ENCODE results near the gene TPST1.
"Not testable (repeated sequence)": the region's sequence is repeated elsewhere in the genome, so short reads cannot be mapped to it uniquely, and the experiment has no call there.

TPST1 gene

DNA sequence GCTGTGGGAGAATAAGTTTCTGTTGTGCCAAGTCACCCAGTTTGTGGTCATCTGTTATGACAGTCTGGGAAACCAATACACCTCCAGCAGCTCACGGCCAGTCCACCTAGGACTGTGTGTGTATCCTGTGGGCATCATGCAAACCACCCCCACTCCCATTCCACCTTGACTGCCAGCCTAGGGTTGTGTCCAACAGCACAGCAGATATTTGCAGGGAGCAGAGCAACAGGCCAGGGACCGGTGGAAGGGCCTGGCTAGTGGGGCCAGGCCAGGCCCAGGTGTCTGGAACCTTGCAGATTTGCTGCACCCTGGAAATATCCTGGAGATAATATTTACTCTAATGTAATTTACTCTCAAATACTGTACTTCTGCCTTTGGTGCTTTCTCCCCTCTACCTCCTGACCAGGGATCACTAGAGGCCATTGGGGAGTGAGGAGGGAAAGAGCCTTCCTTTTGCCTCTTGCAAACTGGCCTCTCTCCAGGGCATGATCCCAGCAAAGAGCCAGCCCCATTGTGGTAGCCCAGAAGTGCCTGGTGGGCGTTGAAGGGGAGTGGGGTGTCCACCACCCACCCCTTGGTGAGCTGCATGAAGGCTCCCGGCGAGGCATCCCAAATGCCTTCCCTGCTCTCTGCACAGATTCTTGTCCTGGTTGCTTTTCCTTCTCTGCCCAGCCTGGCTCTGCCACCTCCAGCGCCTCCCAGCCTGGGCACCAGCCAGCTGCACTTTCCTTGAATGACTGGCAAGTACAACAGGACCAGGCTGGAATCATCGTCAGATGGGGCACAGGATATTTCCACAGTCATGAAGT, 15.2 kb upstream of the TPST1 start:
- no peak for DNase-seq

DNA sequence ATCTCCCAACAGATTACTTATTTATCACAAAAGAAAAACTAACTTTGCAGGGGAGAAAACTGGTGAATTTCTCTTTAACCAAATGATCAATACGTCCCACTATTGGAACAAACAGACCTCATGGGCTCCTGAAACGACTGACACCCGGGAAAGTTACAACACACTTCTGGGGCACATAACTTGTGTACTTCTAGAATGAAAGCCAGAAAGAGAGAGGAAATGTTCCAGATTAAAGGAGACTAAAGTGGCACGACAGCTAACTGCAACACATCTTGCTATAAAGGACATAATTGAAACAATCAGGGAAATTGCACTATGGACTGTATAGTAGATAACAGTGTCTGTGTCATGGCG, 14.7 kb upstream of the TPST1 start:
- no peak for DNase-seq

DNA sequence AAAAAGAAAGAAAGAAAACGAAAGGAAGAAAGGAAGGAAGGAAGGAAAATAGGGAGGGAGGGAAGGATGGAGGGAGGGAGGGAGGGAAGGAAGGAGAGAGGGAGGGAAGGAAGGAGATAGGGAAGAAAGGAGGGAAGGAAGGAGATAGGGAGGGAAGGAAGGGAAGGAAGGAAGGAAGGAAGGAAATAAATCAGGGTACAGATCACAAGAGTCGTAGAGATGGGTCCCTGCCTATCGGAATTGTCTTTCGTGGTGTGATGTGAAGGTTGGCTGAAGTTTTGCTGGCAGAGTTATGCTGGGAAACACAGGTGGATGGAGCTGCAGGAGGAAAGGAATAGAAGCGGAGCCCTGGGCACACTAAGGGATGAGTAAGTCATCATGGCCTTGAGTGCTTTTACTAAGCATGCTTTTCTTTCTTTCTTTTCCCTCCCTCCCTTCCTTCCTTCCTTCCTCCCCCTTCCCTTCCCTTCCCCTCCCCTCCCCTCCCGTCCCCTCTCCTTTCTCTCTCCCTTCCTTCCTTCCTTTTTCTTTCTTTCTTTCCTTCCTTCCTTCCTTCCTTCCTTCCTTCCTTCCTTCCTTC, 11.9 kb upstream of the TPST1 start:
- DNase-seq, result no peak

DNA sequence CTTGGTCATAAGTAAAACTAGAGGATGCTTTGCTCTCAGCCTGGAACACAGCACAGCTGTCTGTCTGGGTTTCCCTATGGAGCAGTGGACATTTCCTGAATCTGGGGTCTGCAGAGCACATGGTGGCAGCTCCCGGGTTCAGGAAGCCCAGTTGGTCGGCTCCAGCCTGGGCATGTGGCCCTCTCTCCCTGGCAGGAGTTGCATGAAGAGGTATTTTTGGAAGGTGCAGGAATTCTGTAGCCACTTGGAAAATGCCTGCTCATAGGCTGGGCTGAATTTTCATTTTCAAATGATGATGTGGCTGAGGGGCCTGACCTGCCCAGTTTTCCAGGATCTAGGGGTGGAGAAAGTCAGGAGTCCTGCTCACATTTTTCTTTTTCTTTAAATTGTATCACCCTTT, 6.7 kb upstream of the TPST1 start:
- no peak for DNase-seq

DNA sequence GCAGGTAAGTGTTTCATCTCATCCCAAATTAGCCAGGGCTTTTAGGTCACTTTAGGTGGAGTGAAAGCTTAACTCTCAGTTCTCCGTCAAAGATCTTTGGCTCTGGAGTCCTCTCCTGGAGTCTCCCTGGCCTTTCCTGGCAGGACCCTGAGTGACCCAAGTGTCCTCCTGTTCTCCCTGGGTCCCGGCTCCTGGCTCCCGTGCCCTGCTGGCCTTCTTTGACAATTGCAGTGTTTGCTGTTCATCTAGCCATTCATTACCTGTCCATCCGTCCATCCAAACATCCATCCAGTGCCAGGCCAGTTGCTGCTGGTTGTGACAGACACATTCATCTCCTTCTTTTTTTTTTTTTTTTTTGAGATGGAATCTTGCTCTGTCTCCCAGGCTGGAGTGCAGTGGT, 6.2 kb upstream of the TPST1 start:
- DNase-seq, result no peak

DNA sequence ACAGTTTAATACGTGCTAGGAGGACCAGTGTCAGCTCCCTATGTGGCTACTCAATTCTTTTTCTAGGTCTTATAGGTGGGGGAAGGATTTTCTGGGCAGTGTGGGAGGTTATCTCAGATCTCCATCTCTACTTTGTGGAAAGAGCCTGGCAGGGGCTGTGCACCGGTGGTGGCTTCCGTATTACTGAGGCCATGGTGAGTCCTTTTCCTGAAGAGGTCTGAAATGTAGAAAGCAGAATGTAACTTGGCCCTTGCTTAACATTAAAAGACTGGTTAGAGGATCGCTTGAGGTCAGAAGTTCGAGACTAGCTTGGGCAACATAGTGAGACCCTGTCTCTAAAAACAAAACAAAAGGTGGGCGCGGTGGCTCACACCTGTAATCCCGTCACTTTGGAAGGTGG, 2.7 kb upstream of the TPST1 start:
- DNase-seq, result no peak

DNA sequence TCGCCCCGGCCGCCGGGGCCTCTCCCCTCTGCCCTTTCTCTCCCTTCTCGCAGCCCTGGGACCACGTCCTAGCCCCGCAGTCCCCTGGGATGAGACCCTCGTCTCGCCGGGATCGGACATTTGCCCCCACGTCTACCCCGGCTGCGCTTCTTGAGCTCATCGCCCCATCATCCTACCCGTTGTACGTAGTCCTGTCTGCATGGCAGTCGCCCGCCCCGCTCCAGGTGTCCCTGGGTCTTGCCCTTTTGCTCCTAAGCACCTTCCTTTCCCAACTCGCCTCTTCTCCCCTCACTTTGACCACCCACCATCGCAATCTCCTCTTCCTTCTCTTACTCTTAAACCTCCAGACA, 582 bp downstream of the TPST1 start:
- DNase-seq, result no peak

DNA sequence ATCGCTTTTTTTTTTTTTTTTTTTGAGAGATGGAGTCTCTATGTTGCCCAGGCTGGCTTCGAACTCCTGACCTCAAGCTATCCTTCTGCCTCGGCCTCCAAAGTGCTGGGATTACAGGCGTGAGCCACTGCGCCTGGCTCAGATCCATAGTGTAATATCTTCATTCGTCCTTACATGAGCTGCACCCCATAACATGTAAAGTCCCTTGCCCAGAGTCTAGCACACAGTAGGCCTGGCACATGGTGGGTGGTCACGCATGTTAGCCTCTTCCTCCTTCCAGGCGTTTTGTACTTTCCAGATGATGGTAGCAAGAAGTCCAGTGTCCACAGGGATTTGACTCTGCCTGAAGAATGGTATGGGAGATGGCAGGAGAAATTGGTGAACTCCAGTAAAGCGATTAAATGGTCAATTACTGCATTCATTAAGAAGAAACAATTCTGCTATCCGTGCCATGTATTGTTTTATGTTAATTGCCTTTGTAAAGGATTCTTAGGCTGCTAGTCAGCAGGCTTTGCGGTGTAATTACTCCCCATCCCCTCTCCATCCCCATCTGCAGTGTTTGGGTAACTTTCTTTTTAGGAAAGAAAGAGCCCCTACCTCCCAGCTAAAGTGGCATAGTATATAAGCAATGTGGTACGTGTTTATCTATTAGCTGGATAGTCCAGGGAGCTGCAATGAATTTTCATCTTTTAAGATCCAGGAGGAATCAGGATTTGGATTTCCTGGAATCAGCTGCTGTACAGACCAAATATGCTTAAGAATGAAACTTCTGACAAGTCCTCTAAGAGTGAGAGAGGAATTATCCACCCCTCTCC, 1.2 kb downstream of the TPST1 start:
- DNase-seq, result no peak

DNA sequence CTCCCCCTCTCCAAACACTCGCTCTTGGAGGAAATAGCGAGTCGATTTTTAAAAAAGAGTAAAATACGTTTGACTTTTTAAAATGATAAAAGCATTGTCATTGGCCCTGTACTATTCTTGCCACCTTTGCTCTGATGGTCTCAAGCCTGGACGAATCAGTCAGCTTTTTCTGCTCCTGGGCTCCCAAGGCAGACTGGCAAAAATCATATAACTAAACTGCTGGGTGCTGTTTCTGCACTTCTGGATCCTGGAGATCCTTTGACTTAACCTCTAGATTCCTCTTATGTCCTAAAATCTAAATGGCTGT, 1.8 kb downstream of the TPST1 start:
- DNase-seq, result no peak

DNA sequence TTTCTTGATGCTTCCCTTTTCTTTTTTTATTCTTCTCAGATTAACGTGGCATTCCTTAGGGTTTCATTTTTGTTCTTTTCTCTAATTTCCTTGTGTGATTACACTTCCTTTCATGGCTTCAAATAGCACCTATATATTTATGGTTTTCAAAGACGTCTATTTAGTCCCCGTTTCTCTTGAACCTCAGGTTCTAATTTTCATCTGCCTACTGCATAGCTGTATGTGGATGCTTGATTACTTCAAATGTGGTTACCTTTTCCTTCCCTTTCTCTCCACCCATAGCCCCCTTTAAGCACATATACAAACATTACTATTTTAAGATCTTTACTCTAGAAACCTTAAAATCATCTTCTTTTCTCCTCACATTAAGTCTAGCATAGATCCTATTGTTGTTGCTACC, 2.4 kb downstream of the TPST1 start:
- no peak for DNase-seq

DNA sequence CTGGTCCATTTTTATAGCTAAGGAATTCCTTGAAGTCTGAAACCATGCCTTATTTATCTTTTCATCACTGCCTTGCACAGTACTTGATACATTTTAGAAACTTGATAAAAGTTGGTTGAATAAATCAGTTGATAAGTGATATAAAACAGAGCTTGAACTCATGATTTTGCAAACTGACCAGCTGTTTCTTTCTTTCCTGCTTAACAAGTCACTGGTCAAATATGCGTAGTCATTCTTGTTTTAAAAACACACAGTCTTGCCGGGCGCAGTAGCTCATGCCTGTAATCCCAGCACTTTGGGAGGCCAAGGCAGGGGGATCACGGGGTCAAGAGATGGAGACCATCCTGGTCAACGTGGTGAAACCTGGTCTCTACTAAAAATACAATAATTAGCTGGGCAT, 6.3 kb downstream of the TPST1 start:
- no peak for DNase-seq

DNA sequence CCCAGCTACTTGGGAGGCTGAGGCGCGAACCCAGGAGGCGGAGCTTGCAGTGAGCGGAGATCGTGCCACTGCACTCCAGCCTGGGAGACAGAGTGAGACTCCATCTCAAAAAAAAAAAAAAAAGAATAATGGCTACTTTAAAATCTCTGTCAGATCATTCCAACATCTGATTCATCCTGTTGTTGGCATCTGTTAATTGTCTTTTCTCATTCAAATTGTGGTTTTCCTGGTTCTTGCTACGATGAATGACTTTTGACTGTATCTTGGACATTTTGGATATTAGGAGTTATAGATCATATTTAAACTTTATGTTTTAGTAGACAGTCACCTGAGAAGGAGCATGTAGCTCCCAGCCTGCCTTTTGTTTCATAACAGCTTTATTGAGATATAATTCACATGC, 8.5 kb downstream of the TPST1 start:
- DNase-seq, result no peak

DNA sequence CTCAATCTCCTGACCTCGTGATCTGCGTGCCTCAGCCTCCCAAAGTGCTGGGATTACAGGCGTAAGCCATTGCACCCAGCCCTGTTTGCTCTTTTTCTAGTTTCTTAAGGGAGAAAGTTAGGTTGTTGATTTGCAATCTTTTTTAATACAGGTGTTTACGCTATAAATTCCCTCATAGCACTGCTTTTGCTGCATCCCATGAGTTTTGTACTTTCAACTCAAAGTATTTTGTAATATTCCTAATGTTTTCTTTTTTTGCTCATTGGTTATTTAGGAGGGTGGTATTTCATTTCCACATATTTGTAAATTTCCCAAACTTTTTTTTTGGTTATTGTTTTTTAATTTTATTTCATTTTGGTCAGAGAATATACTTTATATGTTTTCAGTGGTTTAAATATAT, 11.6 kb downstream of the TPST1 start:
- DNase-seq, result no peak

DNA sequence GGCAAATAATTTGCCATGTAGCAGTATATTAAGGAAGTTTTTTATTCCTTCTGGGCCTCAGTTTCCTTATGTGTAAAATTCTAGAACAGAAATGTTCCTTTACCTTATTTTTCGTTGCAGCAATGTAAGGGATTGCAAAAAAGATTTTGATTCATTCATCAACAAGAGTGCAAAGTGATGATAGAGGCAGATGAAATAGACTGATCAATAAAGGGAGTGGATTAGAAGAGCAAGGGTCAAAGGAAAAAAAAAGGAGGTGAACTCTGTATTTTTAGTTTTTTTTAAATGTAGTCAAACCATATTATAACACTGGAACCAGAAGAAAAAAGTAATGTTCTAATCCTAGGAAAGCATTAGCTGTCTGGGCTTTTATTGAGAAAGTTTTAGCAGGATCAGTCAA, 14.7 kb downstream of the TPST1 start:
- DNase-seq, result no peak

DNA sequence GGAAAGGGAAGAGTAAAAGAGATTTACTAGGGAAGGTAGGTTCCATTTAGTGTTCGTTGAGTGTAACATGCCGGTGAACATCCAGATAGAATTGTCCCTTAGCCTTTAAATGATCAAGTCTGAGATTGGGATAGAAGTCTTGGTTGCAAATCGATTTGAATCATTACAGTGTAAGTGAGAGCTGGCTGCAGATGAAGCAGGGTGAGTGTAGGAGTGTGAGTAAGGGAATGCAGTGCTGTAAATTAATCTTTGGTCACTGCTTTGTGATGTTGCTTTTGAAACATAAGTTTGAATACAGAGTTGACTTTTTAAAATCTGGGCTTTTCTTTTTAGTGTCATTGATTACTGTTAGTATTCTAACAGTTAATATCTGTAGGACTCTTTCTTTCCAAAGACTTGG, 16.3 kb downstream of the TPST1 start:
- DNase-seq, result no peak

DNA sequence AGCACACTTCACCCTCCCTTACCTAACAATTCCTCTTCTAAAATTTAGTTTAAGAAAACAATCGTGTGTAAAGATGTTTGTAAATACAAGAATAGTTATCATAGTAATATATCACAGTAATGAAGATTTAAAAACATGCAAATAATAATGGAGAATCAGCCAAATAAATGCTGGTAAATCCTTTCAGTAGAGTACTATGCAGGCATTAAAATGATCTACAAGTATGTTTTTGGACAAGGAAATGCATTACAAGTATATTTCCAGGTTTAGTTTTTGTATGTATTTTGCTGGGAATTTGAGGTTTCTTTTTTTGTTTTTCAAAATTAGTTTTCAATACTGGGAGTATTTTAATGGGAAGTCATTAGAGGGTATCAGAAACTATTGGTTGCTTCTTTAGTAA, 22.7 kb downstream of the TPST1 start:
- DNase-seq, result no peak

DNA sequence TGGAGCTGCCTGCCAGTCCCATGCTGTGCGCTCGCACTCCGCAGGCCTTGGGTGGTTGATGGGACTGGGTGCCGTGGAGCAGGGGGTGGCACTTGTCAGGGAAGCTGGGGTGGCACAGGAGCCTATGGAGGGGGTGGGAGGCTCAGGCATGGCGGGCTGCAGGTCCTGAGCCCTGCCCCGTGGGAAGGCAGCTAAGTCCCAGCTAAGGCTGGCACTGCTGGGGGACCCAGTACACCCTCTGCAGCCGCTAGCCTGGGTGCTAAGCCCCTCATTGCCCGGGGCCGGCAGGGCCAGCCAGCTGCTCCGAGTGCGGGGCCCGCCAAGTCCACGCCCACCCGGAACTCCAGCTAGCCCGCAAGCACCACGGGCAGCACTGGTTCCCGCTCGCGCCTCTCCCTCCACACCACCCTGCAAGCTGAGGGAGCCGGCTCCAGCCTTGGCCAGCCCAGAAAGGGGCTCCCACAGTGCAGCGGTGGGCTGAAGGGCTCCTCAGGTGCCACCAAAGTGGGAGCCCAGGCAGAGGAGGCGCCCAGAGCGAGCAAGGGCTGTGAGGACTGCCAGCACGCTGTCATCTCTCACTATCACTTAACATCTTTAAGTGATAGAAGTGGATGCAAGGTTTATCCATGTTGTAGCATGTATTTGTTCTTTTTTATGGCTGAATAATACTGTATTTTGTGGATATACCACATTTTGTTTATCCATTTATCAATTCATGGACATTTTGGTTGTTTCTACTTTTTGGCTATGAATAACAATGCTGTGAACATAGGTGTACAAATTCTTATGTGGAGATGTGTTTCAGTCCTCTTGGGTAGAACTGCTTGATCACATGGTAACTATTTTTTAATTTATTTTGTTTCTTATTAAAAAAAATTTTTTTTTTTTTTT, 26.4 kb downstream of the TPST1 start:
- not testable (repeated sequence) for DNase-seq

DNA sequence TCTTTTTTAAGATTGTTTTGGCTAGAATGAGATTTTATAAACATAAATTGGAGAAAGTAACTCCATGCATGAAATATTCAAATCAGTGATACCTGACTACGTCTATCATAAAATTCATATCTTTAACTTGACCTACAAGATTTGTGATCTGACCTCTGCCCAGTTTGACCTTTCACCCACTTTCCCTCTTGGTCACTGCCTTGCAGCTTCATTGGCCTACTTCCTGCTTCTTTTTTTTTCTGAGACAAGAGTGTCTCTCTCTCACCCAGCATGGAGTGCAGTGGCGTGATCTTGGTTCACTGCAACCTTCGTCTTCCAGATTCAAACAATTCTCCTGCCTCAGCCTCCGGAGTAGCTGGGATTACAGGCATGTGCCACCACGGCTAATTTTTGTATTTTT, 28.5 kb downstream of the TPST1 start:
- no peak for DNase-seq

DNA sequence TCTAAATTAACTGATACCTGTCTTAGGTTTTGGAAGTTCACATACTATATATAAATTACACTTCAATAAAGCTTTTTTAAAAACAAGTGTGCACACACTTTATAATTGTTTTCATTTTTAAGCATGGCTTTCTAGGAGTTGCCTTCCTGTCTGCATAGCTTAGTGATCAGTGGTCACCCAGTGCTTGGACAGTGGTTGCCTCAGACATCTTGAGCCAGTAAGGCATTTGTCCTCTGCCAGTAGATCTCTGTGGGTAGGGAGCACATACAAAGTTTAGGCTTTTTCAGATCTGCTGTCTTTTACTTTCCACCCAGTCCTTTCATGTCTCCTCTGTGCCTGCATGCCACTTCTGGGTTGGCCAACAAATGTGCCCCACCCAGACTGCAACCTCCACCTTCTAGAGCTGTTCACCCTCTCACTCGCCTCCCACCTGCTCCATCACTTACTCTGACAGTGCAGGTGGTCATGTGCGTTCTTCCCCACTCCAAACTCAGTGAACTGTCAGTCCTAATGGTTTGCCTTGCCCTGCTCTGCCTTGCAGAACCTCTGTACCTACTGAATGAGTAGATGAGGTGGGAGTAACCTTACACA, 31.7 kb downstream of the TPST1 start:
- no peak for DNase-seq

DNA sequence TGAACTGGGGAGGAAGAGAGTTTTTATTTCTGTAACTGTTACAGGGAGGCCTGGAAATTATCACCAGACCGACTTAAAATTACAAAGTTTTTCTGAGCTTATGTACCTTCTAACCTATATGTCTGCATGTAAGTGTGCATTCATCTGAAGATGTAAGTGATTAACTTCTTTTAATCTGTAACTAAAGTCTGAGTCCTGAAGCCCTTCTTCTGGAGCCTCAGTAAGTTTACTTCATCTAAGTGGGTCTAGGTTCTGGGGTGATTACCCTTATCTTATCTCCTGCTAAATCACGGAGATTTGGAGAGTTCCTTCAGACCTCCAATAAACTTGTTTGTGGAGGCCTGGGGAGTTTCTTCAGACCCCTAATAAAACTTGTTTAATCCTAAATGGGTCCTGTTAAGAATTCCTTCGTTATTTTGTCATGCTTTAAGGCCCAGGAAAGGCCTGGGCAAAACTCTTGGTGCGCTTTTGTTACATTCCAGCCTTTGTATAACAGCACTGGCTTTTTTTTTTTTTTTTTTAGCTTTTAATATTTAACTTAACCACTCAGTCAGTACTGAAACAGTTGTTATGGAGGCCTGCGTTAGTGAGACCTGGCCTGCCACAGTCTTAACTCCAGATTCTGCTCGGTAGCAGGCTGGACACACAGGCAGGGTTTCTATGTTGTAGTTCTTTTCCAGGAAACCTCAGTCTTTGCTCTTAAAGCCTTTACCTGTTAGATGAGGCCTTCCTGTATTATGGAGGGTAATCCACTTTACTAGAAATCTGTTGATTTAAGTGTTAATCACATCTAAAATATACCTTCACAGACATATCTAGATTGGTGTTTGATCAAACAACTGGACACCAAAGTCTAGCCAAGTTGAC, 33.0 kb downstream of the TPST1 start:
- no peak for DNase-seq

DNA sequence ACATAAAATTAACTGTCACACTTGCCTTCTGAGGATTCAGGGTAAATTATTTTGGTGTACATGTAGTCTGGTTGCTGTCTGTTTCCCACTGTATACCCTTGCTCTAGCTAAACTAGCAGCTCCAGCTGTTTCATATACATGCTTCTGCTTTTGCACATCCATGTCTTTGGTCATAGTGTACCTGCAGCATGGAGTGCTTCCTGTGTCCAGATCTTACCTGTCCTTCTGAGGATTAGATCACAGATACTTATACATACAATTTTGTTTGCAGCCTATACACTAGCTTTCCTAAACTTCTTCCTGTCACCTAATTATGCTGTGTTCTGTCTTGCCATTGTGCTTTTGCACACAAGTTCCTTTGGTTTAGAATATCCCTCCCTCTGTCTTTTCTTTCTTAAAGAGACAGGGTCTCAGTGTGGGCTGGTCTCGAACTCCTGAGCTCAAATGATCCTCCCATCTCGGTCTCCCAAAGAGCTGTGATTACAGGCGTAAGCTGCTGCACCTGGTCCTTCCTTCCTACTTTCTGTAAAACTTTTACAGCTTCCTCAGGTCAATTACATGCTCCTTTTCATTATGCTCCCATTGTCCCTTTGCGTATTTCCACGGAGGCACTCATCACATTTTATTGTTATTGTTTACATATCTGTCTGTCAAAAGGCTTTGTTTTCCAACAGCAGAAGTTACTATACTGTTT, 33.8 kb downstream of the TPST1 start:
- no peak for DNase-seq

DNA sequence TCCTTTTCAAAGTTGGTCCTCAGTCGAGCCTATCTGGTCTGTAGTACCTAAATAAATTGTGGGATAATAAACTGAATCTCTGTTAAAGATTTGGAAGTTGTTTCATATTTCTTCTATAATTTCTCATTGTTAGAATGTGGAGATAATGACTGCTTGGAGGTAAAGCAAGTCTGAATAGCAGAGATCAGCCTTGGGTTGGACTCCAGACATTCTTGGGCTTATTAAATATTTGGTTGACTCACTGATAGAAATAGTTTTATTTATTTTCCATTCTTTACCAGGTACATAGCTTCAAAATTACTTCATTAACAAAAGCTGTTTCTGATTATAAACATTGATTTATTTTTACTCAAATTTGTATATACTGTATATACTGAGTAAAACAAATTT, 34.3 kb downstream of the TPST1 start:
- DNase-seq, result no peak

Measured in NCI-H1694 (cell line).